Activated naive CD4-positive, alpha-beta T cell (primary cell): ENCODE data around the gene KCND3.

ENCODE experiments used
- DNase-seq, 4 experiments: peaks; one replicate each; lab custom pipeline; 2025; lab: John Stamatoyannopoulos, UW

Gene KCND3

GRCh38 chr1:111882986-111883560 lies 106.4 kb downstream of the KCND3 start:
- no peak for DNase-seq

- no peak for DNase-seq
These were observed 106.9 kb downstream of the KCND3 start for GRCh38 chr1:111882559-111882958.

GRCh38 chr1:111880881-111881837 lies 108.3 kb downstream of the KCND3 start:
- no peak for DNase-seq

GRCh38 chr1:111879081-111879480 lies 110.4 kb downstream of the KCND3 start:
- no peak for DNase-seq

GRCh38 chr1:111878649-111879048 lies 110.8 kb downstream of the KCND3 start:
- DNase-seq, result no peak

- no peak for DNase-seq
These were observed 111.4 kb downstream of the KCND3 start for GRCh38 chr1:111878091-111878490.

- DNase-seq, result no peak
These were observed 112.8 kb downstream of the KCND3 start for GRCh38 chr1:111876631-111877030.

GRCh38 chr1:111875640-111876039 lies 113.8 kb downstream of the KCND3 start:
- DNase-seq, result no peak

GRCh38 chr1:111873460-111874030 lies 115.9 kb downstream of the KCND3 start:
- no peak for DNase-seq

- DNase-seq, result no peak
These were observed 119.3 kb downstream of the KCND3 start for GRCh38 chr1:111870181-111870580.

- DNase-seq, result no peak
These were observed 121.5 kb downstream of the KCND3 start for GRCh38 chr1:111867868-111868440.

- DNase-seq, result no peak
These were observed 124.6 kb downstream of the KCND3 start for GRCh38 chr1:111864862-111865261.

GRCh38 chr1:111863401-111863800 lies 126.1 kb downstream of the KCND3 start:
- DNase-seq, result no peak

GRCh38 chr1:111862599-111862998 lies 126.9 kb downstream of the KCND3 start:
- no peak for DNase-seq

- no peak for DNase-seq
These were observed 127.9 kb downstream of the KCND3 start for GRCh38 chr1:111861523-111861922.

GRCh38 chr1:111857194-111857651 lies 132.2 kb downstream of the KCND3 start:
- no peak for DNase-seq

GRCh38 chr1:111856411-111857185 lies 132.9 kb downstream of the KCND3 start:
- no peak for DNase-seq

- no peak for DNase-seq
These were observed 134.2 kb downstream of the KCND3 start for GRCh38 chr1:111855260-111855659.

- DNase-seq, result no peak
These were observed 137.2 kb downstream of the KCND3 start for GRCh38 chr1:111852261-111852721.

GRCh38 chr1:111851552-111851951 lies 137.9 kb downstream of the KCND3 start:
- DNase-seq, result no peak

- no peak for DNase-seq
These were observed 139.4 kb downstream of the KCND3 start for GRCh38 chr1:111850109-111850508.
